Upper lobe of right lung (tissue), 1 donor: ENCODE data around the gene SGIP1. TPM values are rescaled to one million over a fixed set of nuclear protein-coding genes. Genes with fewer than 3 reads are reported as not detected.

ENCODE experiments used
- ATAC-seq: fragments of 200-7000 bp; cut with Tn5 transposase; one replicate; pipeline ENCODE4 v1.9.1; 2020; ENCODE audit warnings: mild to moderate bottlenecking, moderate library complexity
- DNase-seq: peaks from one replicate; pipeline ENCODE4 v3.0.0-alpha.2; 2020
- H3K27ac ChIP-seq: fragments of 200-600 bp; one replicate; pipeline ENCODE4 v1.8.0; 2022
- H3K27me3 ChIP-seq: fragments of 200-600 bp; one replicate; pipeline ENCODE4 v1.8.0; 2022; ENCODE audit warnings: mild to moderate bottlenecking
- H3K36me3 ChIP-seq: fragments of 200-600 bp; one replicate; pipeline ENCODE4 v1.8.0; 2022
- H3K4me1 ChIP-seq: fragments of 200-600 bp; one replicate; pipeline ENCODE4 v1.8.0; 2022
- H3K4me3 ChIP-seq: fragments of 200-600 bp; one replicate; pipeline ENCODE4 v1.8.0; 2022; ENCODE audit warnings: mild to moderate bottlenecking
- H3K9me3 ChIP-seq: fragments of 200-600 bp; one replicate; pipeline ENCODE4 v1.8.0; 2022
- CTCF ChIP-seq: fragments of 200-600 bp; IDR thresholded peaks from one replicate; pipeline ENCODE4 v1.8.0; 2022; ENCODE audit warnings: antibody characterized with exemption
- intact Hi-C: fragments of 100-400 bp; cut with DNase I; formaldehyde crosslinking; loops from one replicate; pipeline ENCODE4 v1.11.0; 2022
- total RNA-seq: library from RNA; stranded (reverse); fragmentation: NEBNext Ultra II Directional; extraction: Animal tissue kit (Norgen Biotek cat#: 25700); gene quantifications from one replicate; pipeline ENCODE4 v1.2.1, GENCODE V29; 2021
- donor health status: DM: no; HTN: yes; CAD: no; lungs with severe emphysema.

Gene SGIP1
- total RNA-seq, 1 donor from 2014 or later: 19.8 TPM

- intact Hi-C loops: no loop called here
- Histone ChIP-seq H3K4me3 (no peak overlapping the region), H3K9me3 (no peaks in the 10 kb centered on the region), H3K4me1 (no peaks in the 10 kb centered on the region), H3K36me3 (no peaks in the 10 kb centered on the region), H3K27me3 (no peaks in the 10 kb centered on the region), H3K27ac (no peak overlapping the region)
- ATAC-seq (no peak), DNase-seq (no peak)
- no peak for TF ChIP-seq CTCF
These were observed 108.0 kb downstream of the SGIP1 start for GRCh38 chr1:66641891-66642473.

- intact Hi-C loops: no loop called here
- H3K36me3 ChIP-seq: no peaks in the 10 kb centered on the region
- no peak for ATAC-seq
These were observed 109.0 kb downstream of the SGIP1 start for GRCh38 chr1:66642992-66643391.

GRCh38 chr1:66644331-66644730 lies 110.4 kb downstream of the SGIP1 start:
- no peaks in the 10 kb centered on the region for H3K36me3 ChIP-seq
- DNase-seq (no peak), ATAC-seq (no peak)
- intact Hi-C loops: no loop called here
- no peaks in the 10 kb centered on the region for H3K27me3 ChIP-seq
- H3K27ac ChIP-seq: no peak overlapping the region
- H3K4me3 ChIP-seq: no peak overlapping the region
- no peak for TF ChIP-seq CTCF
- H3K9me3 ChIP-seq: no peaks in the 10 kb centered on the region
- no peaks in the 10 kb centered on the region for H3K4me1 ChIP-seq

More at GRCh38 chr1:66642992-66643391, 109.0 kb downstream of the SGIP1 start:
- Histone ChIP-seq H3K9me3 (no peaks in the 10 kb centered on the region), H3K27ac (no peak overlapping the region), H3K4me1 (no peaks in the 10 kb centered on the region), H3K27me3 (no peaks in the 10 kb centered on the region), H3K4me3 (no peak overlapping the region)
- no peak for TF ChIP-seq CTCF
- DNase-seq: no peak

GRCh38 chr1:66648901-66649595 lies 115.1 kb downstream of the SGIP1 start:
- no peak for TF ChIP-seq CTCF
- intact Hi-C loops: no loop called here
- no peaks in the 10 kb centered on the region for H3K4me1 ChIP-seq
- DNase-seq (no peak), ATAC-seq (peak; percentile 68)
- no peaks in the 10 kb centered on the region for H3K27me3 ChIP-seq
- no peaks in the 10 kb centered on the region for H3K9me3 ChIP-seq
- no peak overlapping the region for H3K4me3 ChIP-seq
- no peak overlapping the region for H3K27ac ChIP-seq
- no peaks in the 10 kb centered on the region for H3K36me3 ChIP-seq

GRCh38 chr1:66652556-66652955 lies 118.6 kb downstream of the SGIP1 start:
- no peak overlapping the region for H3K27ac ChIP-seq
- DNase-seq (no peak), ATAC-seq (no peak)
- no peaks in the 10 kb centered on the region for H3K36me3 ChIP-seq
- no peak for TF ChIP-seq CTCF
- H3K4me3 ChIP-seq: no peak overlapping the region
- H3K4me1 ChIP-seq: no peaks in the 10 kb centered on the region
- H3K27me3 ChIP-seq: no peaks in the 10 kb centered on the region
- intact Hi-C loops: no loop called here
- H3K9me3 ChIP-seq: no peaks in the 10 kb centered on the region
